H9 (cell line): Measurements from ENCODE around the gene LRMDA. TPM values are rescaled to one million over a fixed set of nuclear protein-coding genes. Genes with fewer than 3 reads are reported as not detected.

Experiments
- DNase-seq: peaks from one replicate; pipeline ENCODE4 v3.0.0-alpha.2; 2017
- H2AFZ ChIP-seq: one replicate; pipeline ENCODE4 v1.6.1; 2013; ENCODE audit warnings: mild to moderate bottlenecking, low read length, control low read depth, moderate library complexity
- H2AK5ac ChIP-seq: 2 replicates; pipeline ENCODE4 v1.6.1; 2013; ENCODE audit warnings: low read length, control low read depth, mixed read lengths; ENCODE audit not compliant: insufficient read length
- H2BK120ac ChIP-seq: one replicate; pipeline ENCODE4 v1.6.1; 2013; ENCODE audit warnings: low read depth, mild to moderate bottlenecking, low read length, control low read depth, inconsistent platforms; ENCODE audit not compliant: poor library complexity, severe bottlenecking
- H2BK12ac ChIP-seq: 2 replicates; pipeline ENCODE4 v1.6.1; 2013; ENCODE audit warnings: low read length, control low read depth, mixed read lengths, low read depth; ENCODE audit not compliant: insufficient read length
- H2BK15ac ChIP-seq: 2 replicates; pipeline ENCODE4 v1.6.1; 2013; ENCODE audit warnings: low read depth, low read length, control low read depth
- H2BK20ac ChIP-seq: one replicate; pipeline ENCODE4 v1.6.1; 2013; ENCODE audit warnings: low read depth, mild to moderate bottlenecking, low read length, control low read depth, inconsistent platforms; ENCODE audit not compliant: poor library complexity, severe bottlenecking
- H2BK5ac ChIP-seq: 2 replicates; pipeline ENCODE4 v1.6.1; 2013; ENCODE audit warnings: low read length, control low read depth, mixed read lengths; ENCODE audit not compliant: insufficient read length
- H3K14ac ChIP-seq: 2 replicates; pipeline ENCODE4 v1.6.1; 2013; ENCODE audit warnings: low read length, control low read depth; ENCODE audit not compliant: insufficient read depth
- H3K18ac ChIP-seq: 2 replicates; pipeline ENCODE4 v1.6.1; 2013; ENCODE audit warnings: low read depth, mild to moderate bottlenecking, mixed read lengths, low read length, control low read depth; ENCODE audit not compliant: insufficient read length
- H3K23ac ChIP-seq: 2 replicates; pipeline ENCODE4 v1.6.1; 2013; ENCODE audit warnings: low read length, control low read depth, mixed read lengths, low read depth; ENCODE audit not compliant: insufficient read length
- H3K23me2 ChIP-seq: 2 replicates; pipeline ENCODE4 v1.6.1; 2013; ENCODE audit warnings: low read depth, mild to moderate bottlenecking, mixed read lengths, low read length, control low read depth; ENCODE audit not compliant: insufficient read length, poor library complexity, severe bottlenecking
- H3K27ac ChIP-seq: 2 replicates; pipeline ENCODE4 v1.5.1; 2013; ENCODE audit warnings: low read length, control low read depth, mixed read lengths, low read depth; ENCODE audit not compliant: insufficient read length
- H3K27me3 ChIP-seq: 2 replicates; pipeline ENCODE4 v1.6.1; 2013; ENCODE audit warnings: low read length, control low read depth, inconsistent platforms; ENCODE audit not compliant: insufficient read depth
- H3K4ac ChIP-seq: 2 replicates; pipeline ENCODE4 v1.6.1; 2013; ENCODE audit warnings: low read depth, mild to moderate bottlenecking, control low read depth, inconsistent platforms, low read length, moderate library complexity
- H3K4me1 ChIP-seq: 2 replicates; pipeline ENCODE4 v1.6.1; 2013; ENCODE audit warnings: low read length, control low read depth, inconsistent platforms; ENCODE audit not compliant: insufficient read depth
- H3K4me2 ChIP-seq: 2 replicates; pipeline ENCODE4 v1.6.1; 2013; ENCODE audit warnings: low read length, control low read depth, mixed read lengths; ENCODE audit not compliant: insufficient read length, insufficient read depth
- H3K56ac ChIP-seq: 2 replicates; pipeline ENCODE4 v1.6.1; 2013; ENCODE audit warnings: low read depth, mild to moderate bottlenecking, mixed read lengths, low read length, control low read depth; ENCODE audit not compliant: insufficient read length
- H3K79me1 ChIP-seq: 2 replicates; pipeline ENCODE4 v1.6.1; 2013; ENCODE audit warnings: low read depth, mild to moderate bottlenecking, moderate library complexity, low read length, control low read depth, inconsistent platforms; ENCODE audit not compliant: insufficient read depth, poor library complexity, severe bottlenecking
- H3K79me2 ChIP-seq: 2 replicates; pipeline ENCODE4 v1.6.1; 2013; ENCODE audit warnings: low read length, control low read depth, inconsistent platforms; ENCODE audit not compliant: insufficient read depth
- H3K9ac ChIP-seq: 2 replicates; pipeline ENCODE4 v1.6.1; 2013; ENCODE audit warnings: low read length, control low read depth, mixed read lengths; ENCODE audit not compliant: insufficient read length; ENCODE audit errors: extremely low read depth
- H3K9me3 ChIP-seq: one replicate; pipeline ENCODE4 v1.6.1; 2013; ENCODE audit warnings: low read depth, low read length, inconsistent platforms; ENCODE audit not compliant: control insufficient read depth
- H3T11ph ChIP-seq: one replicate; pipeline ENCODE4 v1.6.1; 2013; ENCODE audit warnings: mild to moderate bottlenecking, low read length, control low read depth, inconsistent platforms
- H4K20me1 ChIP-seq: one replicate; pipeline ENCODE4 v1.6.1; 2013; ENCODE audit not compliant: control insufficient read depth, insufficient read length, insufficient read depth
- H4K5ac ChIP-seq: 2 replicates; pipeline ENCODE4 v1.6.1; 2013; ENCODE audit warnings: low read depth, mild to moderate bottlenecking, mixed read lengths, low read length, control low read depth; ENCODE audit not compliant: insufficient read length
- H4K8ac ChIP-seq: replicated peaks from 2 replicates; pipeline ENCODE4 v1.6.1; 2013; ENCODE audit warnings: low read length, control low read depth, mixed read lengths, low read depth; ENCODE audit not compliant: insufficient read length
- H4K91ac ChIP-seq: 2 replicates; pipeline ENCODE4 v1.6.1; 2013; ENCODE audit warnings: low read depth, mild to moderate bottlenecking, moderate library complexity, mixed read lengths, low read length, control low read depth; ENCODE audit not compliant: insufficient read length
- H3K27ac Mint-ChIP-seq, 3 experiments: 2 replicates in 2 of 3; 3 replicates in 1 of 3; pipeline ENCODE4 v1.8.0; 2020 to 2021; ENCODE audit warnings: mixed read lengths in 3 of 3, mild to moderate bottlenecking in 1 of 3, moderate library complexity in 1 of 3
- H3K27me3 Mint-ChIP-seq: 2 replicates; pipeline ENCODE4 v1.8.0; 2021; ENCODE audit warnings: low read depth, mild to moderate bottlenecking, moderate library complexity, mixed read lengths
- H3K36me3 Mint-ChIP-seq, 3 experiments: 2 replicates in 2 of 3; 3 replicates in 1 of 3; pipeline ENCODE4 v1.8.0; 2020 to 2021; ENCODE audit warnings: low read depth in 3 of 3, mixed read lengths in 3 of 3; ENCODE audit not compliant: insufficient read depth in 1 of 3
- H3K4me1 Mint-ChIP-seq, 2 experiments: 2 replicates each; pipeline ENCODE4 v1.8.0; 2020; ENCODE audit warnings: mixed read lengths in 2 of 2
- H3K4me3 Mint-ChIP-seq, 2 experiments: 2 replicates in 1 of 2; 3 replicates in 1 of 2; pipeline ENCODE4 v1.8.0; 2020 to 2021; ENCODE audit warnings: mild to moderate bottlenecking in 2 of 2, mixed read lengths in 2 of 2, moderate library complexity in 1 of 2
- H3K9me3 Mint-ChIP-seq, 2 experiments: 2 replicates in 1 of 2; 3 replicates in 1 of 2; pipeline ENCODE4 v1.8.0; 2020; ENCODE audit warnings: mild to moderate bottlenecking in 2 of 2, mixed read lengths in 2 of 2, moderate library complexity in 1 of 2
- WGBS: extraction: QIAGEN DNeasy Blood & Tissue Kit; methylation state at CpG from one replicate; pipeline ENCODE4 v1.1.7; 2013; ENCODE audit warnings: missing lambda C conversion rate, low lambda C conversion rate, mixed read lengths; ENCODE audit not compliant: insufficient read length; ENCODE audit errors: extremely low coverage; 5-methylcytosine and 5-hydroxymethylcytosine counted together
- total RNA-seq: library from RNA; stranded (reverse); gene quantifications from 2 replicates; pipeline ENCODE4 v1.2.1, GENCODE V29; 2021
- TF ChIP-seq, protein P1 (sequence below): fragments of 200-600 bp; sonication (generic); conservative IDR thresholded peaks from 3 replicates; pipeline ENCODE4 v1.8.0; 2021; ENCODE audit warnings: antibody characterized with exemption, mild to moderate bottlenecking

LRMDA gene
- total RNA-seq, 1 experiment from 2014 or later = 1.8 TPM

- Histone ChIP-seq H3K79me2 (no peaks in the 10 kb centered on the region), H4K20me1 (no peaks in the 10 kb centered on the region), H3K79me1 (no peaks in the 10 kb centered on the region), H3K4ac (no peak overlapping the region), H2BK20ac (no peak overlapping the region), H2BK120ac (no peak overlapping the region), H2AK5ac (no peak overlapping the region), H3K4me1 (no peaks in the 10 kb centered on the region; the same call in 1 of the 2 replicates), H2AFZ (no peak overlapping the region), H4K8ac (no peak overlapping the region), H3K23me2 (no peaks in the 10 kb centered on the region), H4K91ac (no peak overlapping the region), H3K4me2 (no peak overlapping the region), H3K23ac (no peak overlapping the region), H2BK15ac (no peak overlapping the region), H3T11ph (no peak overlapping the region), H3K9ac (no peak overlapping the region), H3K9me3 (no peaks in the 10 kb centered on the region), H3K18ac (no peak overlapping the region), H3K14ac (no peak overlapping the region), H3K27me3 (no peaks in the 10 kb centered on the region), H3K56ac (no peak overlapping the region), H2BK12ac (no peak overlapping the region), H4K5ac (no peak overlapping the region), H3K27ac (no peak overlapping the region), H2BK5ac (no peak overlapping the region)
- TF ChIP-seq, protein P1, sequence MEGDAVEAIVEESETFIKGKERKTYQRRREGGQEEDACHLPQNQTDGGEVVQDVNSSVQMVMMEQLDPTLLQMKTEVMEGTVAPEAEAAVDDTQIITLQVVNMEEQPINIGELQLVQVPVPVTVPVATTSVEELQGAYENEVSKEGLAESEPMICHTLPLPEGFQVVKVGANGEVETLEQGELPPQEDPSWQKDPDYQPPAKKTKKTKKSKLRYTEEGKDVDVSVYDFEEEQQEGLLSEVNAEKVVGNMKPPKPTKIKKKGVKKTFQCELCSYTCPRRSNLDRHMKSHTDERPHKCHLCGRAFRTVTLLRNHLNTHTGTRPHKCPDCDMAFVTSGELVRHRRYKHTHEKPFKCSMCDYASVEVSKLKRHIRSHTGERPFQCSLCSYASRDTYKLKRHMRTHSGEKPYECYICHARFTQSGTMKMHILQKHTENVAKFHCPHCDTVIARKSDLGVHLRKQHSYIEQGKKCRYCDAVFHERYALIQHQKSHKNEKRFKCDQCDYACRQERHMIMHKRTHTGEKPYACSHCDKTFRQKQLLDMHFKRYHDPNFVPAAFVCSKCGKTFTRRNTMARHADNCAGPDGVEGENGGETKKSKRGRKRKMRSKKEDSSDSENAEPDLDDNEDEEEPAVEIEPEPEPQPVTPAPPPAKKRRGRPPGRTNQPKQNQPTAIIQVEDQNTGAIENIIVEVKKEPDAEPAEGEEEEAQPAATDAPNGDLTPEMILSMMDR = no peak
- DNase-seq = no peak
- Mint-ChIP-seq H3K4me3 (no peak overlapping the region), H3K4me1 (peaks cover 6 to 22% of the 10 kb centered on the region in 2 experiments), H3K27ac (no peak overlapping the region), H3K27me3 (no peaks in the 10 kb centered on the region; the same call in 1 of the 2 replicates), H3K9me3 (no peaks in the 10 kb centered on the region), H3K36me3 (no peaks in the 10 kb centered on the region)
- WGBS = no CpG with 5 or more reads among the region's 5 CpGs
Observed at GRCh38 chr10:76358743-76359395, 927.4 kb downstream of the LRMDA start.
